OCI-LY7 (cell line): ENCODE results near the gene SWT1.

Experiments
- EZH2phosphoT487 ChIP-seq: fragments of 200-600 bp; sonication (generic); IDR thresholded peaks from 2 replicates; pipeline ENCODE4 v1.6.1; 2018; ENCODE audit warnings: low read depth, borderline replicate concordance, mild to moderate bottlenecking, mixed run types, antibody characterized with exemption, low read length, moderate library complexity, mixed read lengths
- TF ChIP-seq, protein P1 (sequence below): fragments of 200-600 bp; sonication (generic); conservative IDR thresholded peaks from 2 replicates; pipeline ENCODE4 v1.5.1; 2014; ENCODE audit warnings: mild to moderate bottlenecking, antibody characterized with exemption, low read length, moderate library complexity, mixed read lengths

DNA sequence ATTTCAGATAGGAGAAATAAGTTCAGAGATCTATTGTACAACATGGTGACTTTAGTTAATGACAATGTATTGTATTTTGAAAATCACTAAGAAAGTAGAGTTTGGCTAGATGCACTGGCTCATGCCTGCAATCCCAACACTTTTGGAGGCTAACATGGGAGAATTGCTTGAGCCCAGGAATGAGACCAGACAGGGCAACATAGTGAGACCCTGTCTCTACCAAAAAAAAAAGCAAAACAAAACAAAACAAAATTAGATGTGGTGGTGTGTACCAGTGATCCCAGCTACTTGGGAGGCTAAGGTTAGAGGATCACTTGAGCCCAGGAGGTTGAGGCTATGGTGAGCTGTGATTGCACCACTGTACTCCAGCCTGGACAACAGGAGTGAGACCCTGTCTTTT is 132.9 kb downstream of the SWT1 start:
- TF ChIP-seq, protein P1, sequence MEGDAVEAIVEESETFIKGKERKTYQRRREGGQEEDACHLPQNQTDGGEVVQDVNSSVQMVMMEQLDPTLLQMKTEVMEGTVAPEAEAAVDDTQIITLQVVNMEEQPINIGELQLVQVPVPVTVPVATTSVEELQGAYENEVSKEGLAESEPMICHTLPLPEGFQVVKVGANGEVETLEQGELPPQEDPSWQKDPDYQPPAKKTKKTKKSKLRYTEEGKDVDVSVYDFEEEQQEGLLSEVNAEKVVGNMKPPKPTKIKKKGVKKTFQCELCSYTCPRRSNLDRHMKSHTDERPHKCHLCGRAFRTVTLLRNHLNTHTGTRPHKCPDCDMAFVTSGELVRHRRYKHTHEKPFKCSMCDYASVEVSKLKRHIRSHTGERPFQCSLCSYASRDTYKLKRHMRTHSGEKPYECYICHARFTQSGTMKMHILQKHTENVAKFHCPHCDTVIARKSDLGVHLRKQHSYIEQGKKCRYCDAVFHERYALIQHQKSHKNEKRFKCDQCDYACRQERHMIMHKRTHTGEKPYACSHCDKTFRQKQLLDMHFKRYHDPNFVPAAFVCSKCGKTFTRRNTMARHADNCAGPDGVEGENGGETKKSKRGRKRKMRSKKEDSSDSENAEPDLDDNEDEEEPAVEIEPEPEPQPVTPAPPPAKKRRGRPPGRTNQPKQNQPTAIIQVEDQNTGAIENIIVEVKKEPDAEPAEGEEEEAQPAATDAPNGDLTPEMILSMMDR = no peak
- no peak for TF ChIP-seq EZH2phosphoT487
